Peyer's patch (tissue), 4 donors: ENCODE measurements around the gene PAPSS2.

ENCODE experiments used
- CTCF ChIP-seq, 6 experiments: fragments of 450-650 bp in 4 of 6; fragments of 200-600 bp in 2 of 6; sonication (generic) in 1 of 6; IDR thresholded peaks; one replicate each; pipeline ENCODE4 v1.5.1; 2017 to 2019; ENCODE audit warnings: antibody characterized with exemption in 6 of 6, mild to moderate bottlenecking in 3 of 6, moderate library complexity in 1 of 6
- POLR2A ChIP-seq, 2 donors: fragments of 450-650 bp; IDR thresholded peaks; one replicate each; pipeline ENCODE4 v1.5.1; 2017; ENCODE audit warnings: antibody characterized with exemption in 2 of 2, mild to moderate bottlenecking in 2 of 2, moderate library complexity in 2 of 2

- TF ChIP-seq CTCF (IDR thresholded peaks at IDR 0.05) (no peak), POLR2A (IDR thresholded peaks at IDR 0.05) (no peak)
Measured at GRCh38 chr10:87683356-87683755, 23.7 kb downstream of the PAPSS2 start.
